Stimulated activated naive CD4-positive, alpha-beta T cell (primary cell): Measurements from ENCODE around the gene ATP6V1F.
A peak's percentile ranks its signal among the peaks of the same experiment; 100 is the strongest.

Experiments
- DNase-seq, 6 experiments: peaks; one replicate each; lab custom pipeline; 2025; lab: John Stamatoyannopoulos, UW

The ATP6V1F gene

DNA sequence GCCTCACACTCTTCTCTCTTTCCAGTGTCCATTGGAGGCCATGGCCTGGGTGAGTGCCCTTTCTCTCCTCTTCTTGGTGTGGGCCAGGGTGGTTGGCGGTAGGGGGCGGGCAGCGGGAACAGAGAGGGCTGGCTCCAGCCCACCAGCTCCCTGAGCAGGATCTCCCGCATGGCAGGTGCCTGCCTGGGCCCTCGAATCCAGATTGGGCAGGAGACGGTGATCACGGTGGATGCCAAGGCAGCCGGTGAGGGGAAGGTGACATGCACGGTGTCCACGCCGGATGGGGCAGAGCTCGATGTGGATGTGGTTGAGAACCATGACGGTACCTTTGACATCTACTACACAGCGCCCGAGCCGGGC is 13.5 kb upstream of the ATP6V1F start:
- DNase-seq = no peak

DNA sequence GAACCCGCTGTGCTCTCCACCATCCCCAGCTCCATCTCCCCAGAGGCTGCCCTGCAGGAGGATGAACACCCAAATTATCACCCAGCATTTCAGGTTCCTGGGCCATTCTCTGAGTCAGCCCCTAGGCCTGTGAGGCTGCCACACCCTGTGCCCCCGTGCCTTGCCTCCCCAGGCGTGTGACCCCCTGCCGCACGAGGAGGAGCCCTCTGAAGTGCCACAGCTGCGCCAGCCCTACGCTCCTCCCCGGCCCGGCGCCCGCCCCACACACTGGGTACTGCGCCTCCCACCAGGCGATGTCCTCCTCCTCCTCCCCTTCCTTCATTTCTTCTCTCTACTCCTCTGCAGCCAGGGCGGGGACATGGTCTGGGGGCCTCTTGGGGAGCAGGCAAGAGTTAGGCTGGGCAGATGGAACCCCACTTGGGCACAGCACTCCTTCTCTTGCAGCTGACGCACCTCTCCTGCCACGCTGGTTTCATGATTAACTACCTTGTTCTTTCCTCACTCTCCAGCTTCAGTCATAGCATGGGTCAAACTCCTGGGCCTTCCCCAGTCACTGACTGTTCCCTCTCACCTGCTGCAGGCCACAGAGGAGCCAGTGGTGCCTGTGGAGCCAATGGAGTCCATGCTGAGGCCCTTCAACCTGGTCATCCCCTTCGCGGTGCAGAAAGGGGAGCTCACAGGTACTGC is 12.7 kb upstream of the ATP6V1F start:
- no peak for DNase-seq

DNA sequence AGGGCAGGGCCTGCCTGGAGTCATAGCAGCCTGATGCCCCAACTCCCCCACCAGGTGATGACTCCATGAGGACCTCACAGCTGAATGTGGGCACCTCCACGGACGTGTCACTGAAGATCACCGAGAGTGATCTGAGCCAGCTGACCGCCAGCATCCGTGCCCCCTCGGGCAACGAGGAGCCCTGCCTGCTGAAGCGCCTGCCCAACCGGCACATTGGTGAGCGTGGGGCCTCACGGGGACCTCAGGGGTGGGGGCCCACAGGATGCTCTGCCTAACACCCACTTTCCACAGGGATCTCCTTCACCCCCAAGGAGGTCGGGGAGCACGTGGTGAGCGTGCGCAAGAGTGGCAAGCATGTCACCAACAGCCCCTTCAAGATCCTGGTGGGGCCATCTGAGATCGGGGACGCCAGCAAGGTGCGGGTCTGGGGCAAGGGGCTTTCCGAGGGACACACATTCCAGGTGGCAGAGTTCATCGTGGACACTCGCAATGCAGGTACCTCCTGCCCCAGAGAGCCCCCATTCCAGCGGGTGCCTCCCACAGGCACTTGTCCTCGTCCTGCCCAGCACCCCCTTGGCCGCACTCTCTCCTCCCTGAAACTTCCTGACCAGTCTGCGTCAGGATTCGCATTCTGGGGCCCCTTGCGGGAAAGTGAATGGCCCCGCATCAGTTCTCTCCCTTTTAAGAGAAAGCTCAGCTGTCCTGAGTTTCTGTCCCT is 10.0 kb upstream of the ATP6V1F start:
- DNase-seq = no peak

DNA sequence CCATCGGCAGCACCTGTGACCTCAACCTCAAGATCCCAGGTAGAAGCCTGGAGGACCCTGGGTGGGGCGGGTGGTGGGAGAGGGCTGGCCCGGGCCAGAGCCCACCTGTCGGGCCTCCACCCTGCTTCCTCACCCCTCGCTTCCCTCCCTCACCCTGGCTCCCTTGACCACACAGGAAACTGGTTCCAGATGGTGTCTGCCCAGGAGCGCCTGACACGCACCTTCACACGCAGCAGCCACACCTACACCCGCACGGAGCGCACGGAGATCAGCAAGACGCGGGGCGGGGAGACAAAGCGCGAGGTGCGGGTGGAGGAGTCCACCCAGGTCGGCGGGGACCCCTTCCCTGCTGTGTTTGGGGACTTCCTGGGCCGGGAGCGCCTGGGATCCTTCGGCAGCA is 8.9 kb upstream of the ATP6V1F start:
- DNase-seq = no peak

DNA sequence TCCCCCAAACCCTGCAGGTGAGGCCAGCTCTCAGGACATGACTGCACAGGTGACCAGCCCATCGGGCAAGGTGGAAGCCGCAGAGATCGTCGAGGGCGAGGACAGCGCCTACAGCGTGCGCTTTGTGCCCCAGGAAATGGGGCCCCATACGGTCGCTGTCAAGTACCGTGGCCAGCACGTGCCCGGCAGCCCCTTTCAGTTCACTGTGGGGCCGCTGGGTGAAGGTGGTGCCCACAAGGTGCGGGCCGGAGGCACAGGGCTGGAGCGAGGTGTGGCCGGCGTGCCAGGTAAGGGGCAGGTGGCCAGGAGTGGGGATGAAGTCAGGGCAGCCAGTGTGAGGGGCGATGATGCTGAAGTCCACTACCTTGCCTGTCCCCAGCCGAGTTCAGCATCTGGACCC is 8.3 kb upstream of the ATP6V1F start:
- DNase-seq = no peak

DNA sequence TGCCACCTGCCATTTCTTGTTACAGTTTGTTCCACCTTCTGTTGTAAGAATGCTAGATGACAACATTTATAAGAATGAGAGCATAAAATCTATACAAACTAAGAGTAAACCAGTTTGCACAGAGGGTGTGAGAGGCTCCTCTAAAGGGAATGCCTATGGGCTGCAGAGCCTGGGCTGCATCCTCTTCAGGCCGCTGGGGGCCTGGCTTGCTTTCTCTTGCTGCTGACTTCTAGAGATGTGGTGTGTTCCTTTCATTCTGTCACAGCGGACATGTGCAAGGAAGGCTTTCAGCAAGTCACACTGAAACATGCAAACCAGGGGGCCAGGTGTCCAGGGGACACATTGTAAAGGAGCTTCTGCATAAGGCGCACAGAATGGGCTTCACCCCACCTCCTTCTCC is 7.1 kb upstream of the ATP6V1F start:
- no peak for DNase-seq

DNA sequence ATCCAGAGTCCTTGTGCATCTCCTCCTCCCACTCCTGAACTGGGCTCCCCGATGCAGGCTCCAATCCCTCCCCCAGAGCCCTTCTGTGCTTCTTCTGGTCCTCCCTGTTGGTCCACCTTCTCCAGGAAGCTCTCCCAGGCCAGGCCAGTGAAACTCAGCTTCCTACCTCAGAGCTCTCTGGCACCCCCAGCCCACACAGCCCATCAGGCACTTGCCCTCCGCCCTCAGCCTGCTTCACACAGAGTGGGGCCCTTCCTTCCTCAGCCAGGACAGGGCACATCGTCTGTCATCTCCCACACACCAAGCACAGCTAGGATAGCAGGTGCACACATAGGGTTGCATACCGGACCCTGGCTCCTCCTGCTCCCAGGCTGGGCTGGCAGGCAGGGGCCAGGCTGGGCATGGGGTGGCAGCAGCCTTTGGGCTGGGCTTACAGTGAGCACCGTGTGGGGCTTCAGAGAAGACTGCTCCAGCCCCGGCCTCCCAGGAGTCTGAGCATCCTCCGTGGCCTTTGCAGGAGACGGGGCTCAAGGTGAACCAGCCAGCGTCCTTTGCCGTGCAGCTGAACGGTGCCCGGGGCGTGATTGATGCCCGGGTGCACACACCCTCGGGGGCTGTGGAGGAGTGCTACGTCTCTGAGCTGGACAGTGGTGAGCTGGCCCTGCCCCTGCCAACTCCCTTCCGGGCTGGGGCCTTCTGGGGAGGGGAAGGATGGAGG is 6.5 kb upstream of the ATP6V1F start:
- DNase-seq = no peak

DNA sequence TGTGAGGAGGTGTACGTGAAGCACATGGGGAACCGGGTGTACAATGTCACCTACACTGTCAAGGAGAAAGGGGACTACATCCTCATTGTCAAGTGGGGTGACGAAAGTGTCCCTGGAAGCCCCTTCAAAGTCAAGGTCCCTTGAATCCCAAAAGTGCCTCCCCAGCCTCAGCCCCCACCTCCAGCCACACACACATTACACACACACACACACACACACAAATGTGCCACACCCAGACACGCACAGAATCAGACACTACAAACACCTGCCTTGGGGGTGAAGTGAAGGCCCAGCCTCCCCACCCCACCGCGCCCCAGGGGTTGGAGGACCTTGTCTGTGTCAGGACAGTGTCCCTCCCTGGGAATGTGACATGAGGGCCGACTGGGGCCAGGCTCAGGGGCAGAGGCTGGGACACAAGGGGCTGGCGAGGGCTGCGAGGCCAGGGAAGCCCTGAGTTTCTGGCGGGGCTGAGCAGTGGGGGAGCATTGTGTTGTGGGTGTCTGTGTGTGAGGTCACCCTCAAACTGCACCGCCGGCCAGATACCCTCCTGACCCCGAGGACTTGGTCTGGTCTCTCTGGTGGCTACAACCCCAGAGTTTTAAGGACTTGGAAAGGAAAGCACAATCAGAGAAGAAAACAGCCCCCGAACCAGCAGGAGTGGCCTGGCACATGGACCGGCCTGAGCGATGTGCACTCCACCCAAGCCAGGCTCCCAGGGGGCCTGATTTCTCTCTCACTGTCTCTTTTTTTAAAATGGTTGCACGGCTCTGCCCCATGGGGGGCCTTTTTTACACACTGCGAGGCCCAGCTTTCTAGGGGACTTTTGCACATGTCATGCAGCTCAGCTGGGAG is 4.0 kb upstream of the ATP6V1F start:
- no peak for DNase-seq

DNA sequence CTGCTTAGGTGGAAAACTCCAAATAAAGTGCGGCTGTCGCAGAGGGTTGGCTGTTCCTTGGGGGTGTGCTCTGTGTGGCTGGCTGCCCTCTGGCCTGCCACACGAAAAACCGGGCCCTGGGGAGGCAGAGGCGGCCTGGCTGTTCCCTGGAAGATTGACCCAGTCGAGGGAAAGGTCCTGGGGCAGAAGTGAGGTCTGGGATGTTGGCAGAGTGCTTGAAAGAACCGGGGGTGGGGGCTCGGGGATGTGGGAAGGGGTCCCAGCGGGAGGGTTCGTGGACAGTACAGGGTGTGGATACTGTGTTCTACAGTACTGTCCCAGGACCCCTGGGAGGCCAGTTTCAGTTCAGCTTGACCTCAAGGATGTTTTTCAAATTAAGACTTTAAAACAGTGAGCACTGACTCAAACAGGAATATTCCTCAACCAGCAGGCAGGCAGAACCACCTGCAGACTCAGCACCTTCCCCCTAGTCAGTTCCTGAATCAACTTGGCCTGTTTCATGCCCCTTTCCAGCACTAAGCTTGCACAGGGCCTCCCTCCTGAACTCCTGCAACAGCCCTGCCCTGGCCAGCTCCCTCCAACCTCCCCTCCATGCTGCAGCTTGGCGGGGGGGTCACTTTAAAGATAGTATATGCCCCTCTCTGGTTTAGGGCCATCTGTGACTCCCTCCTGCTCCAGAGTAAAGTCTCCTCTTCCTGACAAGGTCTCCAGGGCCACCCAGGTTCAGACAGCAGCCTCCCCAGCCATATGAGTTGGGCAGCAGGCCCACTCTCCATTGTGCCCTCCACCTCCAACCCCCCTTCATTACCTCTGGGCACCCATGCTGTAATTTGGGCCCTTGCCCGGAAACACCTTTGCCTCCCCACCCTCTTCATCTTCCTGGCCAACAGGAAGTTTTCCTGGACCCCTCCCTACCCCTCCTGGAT is 3.2 kb upstream of the ATP6V1F start:
- DNase-seq = no peak

DNA sequence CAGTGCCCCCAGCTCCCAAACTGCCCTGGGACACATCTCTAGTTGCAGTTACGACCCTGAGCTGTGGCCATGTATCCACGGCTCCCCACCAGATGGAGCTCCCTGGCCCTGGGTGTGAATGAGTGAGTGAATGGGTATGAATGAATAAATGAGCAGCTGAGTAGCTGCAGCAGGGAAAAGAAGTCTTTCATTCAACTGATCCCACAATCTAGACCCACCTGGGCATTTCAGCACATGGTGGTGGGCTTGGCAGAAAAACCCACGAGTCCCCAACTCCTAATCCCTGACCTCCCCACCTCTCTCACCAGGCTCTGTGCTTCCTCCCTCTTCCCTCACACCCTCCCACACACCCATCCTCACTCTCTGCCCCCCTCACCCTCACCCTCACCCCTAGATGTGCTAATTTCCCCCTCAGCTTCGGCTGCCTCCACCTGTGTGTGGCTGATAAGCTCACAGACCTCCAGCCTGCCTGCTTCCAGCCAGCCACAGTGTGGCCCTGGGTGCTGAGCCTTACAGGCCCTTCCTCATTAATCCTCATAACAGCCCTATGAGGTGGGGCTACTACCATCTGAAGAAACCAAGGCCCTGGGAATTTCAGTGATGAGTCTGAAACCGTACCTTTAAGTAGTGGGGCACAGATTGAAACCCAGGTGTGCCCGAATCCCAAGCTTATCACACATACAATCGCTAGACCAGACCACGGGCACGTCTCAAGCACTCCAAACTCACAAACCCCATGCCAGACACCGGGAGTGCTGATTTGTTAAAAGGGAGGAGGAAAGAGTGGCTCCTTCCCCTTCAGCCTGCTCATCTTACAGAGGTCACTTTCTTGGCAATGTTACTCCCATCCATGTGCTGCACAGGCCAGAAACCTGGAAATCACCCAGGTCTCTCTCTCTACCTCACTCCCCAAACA is 2.2 kb upstream of the ATP6V1F start:
- DNase-seq = no peak

DNA sequence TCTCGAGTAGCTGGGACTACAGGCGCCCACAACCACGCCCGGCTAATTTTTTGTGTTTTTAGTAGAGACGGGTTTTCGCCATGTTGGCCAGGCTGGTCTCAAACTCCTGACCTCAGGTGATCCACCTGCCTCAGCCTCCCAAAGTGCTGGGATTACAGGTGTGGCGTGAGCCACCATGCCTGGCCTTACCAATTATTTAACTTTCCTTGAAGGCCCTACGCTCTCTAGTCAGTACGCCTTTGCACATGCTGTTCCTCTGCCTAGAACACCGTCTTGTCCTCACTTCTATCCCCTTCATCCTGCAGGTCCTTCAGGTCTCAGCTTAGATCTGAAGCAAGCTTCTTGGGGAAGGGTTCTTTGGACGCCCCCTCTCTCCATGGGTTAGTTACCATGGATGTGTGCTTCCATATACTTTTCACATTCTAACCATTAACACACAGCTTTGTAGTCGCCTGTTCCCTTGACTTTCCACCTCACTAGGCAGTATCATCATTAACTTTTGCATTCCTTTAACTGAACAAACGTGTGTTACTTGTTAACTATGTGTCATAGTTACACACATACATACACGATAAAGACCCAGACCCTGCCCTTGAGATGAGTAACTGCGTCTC is 592 bp upstream of the ATP6V1F start:
- DNase-seq = peak in 1 of 6 experiments; percentile 31

DNA sequence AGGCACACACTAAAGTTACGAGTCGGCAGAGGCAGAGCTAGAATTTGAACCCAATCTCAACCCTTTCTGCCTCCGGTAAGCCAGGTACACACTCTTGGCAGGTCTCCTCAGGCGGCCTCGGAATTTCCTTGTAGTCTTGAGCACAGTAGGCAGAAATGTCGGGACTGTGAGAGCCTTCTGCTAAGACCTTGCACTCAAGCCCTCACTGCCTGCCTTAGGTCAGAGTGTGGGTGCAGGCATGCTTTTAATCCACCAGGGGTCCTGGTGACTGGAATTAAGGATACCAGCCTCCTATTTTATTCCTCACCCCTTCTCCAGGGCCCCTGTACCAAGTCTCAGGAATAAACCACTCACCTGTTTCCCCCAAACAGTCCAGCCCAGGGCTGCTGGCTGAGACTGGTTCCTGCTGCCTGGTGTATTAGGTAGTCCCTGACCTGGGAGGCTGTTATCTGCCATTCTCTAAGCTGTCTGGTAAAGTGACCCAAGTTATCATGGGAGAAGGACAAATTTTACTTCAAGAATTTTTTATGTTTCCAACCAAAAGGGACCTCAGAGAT is 855 bp downstream of the ATP6V1F start:
- peak in 5 of 6 experiments; percentile 11 to 50 (median 34) for DNase-seq

DNA sequence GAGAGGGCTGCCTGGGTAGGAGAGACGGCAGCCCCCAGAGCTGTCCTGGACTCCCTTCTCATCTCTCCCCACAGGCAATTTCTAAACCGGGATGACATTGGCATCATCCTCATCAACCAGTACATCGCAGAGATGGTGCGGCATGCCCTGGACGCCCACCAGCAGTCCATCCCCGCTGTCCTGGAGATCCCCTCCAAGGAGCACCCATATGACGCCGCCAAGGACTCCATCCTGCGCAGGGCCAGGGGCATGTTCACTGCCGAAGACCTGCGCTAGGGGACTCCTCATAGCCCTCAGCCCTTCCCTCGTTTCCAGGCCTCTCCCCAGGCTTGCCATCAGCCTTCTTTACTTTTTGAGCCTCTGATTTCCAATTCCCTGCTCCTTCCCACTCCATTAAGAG is 2.6 kb downstream of the ATP6V1F start:
- no peak for DNase-seq

DNA sequence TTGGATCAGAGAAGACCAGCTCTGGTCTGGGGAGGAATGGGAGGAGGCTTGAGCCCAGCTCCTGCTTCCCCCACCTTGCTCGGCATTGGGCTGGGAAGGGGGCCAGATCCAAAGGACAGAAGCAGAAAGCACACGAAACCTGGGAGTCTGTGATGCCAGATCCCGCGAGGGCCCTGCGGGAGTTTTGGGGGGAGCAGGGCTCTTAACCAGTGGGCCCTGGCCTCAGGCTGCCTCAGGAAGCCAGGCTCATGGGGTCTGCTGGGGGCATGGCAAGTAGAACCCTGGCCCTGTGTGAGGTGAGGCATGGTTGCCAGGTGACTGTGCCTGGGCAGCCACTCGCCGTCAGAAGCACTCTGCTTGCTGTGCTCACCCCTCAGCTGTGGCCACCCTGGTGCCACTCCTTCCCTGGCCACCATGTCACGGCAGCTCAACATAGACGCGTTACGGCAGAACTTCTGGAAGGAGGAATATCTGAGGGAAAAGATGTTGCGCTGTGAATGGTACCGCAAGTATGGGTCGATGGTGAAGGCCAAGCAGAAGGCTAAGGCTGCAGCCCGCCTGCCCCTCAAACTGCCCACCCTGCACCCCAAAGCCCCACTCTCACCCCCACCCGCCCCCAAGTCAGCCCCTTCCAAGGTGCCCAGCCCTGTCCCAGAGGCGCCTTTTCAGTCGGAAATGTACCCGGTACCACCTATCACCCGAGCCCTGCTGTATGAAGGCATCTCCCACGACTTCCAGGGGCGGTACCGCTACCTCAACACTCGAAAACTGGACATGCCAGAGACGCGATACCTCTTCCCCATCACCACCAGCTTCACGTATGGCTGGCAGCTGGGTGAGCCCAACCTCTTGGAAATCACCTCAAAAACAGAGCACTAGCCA is 3.6 kb downstream of the ATP6V1F start:
- no peak for DNase-seq

DNA sequence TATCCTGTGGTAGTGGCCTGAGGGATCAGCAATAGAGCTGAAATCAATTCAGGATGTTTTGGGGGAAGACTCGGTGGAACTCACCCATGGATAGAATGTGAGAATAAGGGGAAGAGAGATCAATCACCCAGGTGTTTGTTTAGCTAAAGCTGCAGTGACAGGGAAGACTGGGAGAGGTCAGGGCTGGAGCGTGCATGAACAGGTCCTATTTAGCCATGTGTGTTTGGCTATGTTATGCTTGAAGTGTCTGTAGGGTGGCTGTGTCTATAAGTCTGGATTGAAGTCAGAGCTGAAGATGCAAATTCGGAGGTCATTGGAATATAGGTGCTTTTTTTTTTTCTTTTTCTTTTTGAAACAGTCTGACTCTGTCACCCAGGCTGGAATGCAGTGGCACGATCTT is 4.6 kb downstream of the ATP6V1F start:
- no peak for DNase-seq

DNA sequence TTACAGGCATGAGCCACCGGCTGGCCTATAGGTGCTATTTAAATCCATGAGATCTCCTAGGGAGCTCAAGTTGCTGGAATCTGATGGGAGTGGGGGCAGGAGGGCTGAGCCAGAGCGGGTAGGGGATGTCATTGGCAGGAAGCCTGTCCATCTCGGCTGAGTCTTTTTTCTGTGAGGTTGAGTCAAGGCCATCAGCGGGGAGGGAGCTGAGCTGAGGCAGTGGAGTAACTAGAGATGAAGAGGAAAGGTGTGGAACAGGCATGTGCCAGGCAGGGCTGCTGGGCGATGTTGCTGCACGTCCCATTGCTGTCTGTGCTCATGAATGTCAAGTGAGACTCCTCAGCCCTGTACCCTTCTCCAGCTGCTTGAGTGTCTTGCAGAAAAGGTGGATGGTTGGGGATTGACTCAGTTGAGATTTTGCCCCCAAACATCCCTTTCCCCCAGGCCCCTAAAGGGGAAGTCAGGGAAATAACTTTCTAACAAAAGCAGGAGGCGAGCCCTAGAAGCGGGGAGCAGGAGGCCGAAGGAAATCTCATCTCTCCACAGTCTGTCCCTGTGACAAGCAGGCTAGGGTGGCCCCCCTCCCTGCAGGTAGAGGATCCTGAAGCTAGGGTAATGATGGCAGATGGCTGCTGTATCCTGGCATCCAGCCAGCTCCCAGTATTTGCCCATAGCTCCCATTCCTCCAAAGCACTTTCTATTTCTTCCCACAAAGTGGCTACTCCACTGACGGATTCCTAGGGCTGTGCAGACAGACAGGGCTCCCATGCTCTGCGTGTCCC is 5.4 kb downstream of the ATP6V1F start:
- no peak for DNase-seq

DNA sequence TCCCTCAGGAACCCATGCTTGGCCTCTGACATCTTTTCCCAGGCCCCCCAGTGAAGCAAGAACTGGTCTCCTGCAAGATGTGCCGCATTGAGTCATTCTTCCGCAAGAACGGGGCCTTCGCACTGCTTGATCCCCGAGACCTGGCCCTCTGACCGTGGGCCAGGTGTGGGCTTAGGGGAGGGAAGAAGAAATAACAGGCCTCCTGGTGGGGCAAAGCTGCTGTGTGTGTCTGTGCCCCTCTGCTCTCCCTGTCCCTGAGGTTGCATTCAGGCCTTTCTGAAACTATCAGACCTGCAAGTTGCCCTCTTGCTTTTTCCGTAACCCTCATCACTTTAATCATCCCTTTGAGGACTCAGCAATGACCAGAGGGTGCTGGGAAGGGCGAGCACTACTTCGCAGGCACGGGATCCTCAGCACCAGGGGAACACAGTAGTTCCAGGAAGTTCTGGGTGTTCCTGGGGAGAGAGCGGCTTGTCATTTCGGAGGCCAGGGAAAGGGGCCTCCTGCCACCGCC is 6.0 kb downstream of the ATP6V1F start:
- DNase-seq = no peak
